ENCODE measurements around the gene CRKL. TPM values are rescaled to one million over a fixed set of nuclear protein-coding genes. Genes with fewer than 3 reads are reported as not detected.
"Not testable (repeated sequence)": the region's sequence is repeated elsewhere in the genome, so short reads cannot be mapped to it uniquely, and the experiment has no call there.

The CRKL gene
- total and polyA plus RNA-seq, 3 donors from 2014 or later: 31.9 to 60.2 (median 47.5) TPM

DNA sequence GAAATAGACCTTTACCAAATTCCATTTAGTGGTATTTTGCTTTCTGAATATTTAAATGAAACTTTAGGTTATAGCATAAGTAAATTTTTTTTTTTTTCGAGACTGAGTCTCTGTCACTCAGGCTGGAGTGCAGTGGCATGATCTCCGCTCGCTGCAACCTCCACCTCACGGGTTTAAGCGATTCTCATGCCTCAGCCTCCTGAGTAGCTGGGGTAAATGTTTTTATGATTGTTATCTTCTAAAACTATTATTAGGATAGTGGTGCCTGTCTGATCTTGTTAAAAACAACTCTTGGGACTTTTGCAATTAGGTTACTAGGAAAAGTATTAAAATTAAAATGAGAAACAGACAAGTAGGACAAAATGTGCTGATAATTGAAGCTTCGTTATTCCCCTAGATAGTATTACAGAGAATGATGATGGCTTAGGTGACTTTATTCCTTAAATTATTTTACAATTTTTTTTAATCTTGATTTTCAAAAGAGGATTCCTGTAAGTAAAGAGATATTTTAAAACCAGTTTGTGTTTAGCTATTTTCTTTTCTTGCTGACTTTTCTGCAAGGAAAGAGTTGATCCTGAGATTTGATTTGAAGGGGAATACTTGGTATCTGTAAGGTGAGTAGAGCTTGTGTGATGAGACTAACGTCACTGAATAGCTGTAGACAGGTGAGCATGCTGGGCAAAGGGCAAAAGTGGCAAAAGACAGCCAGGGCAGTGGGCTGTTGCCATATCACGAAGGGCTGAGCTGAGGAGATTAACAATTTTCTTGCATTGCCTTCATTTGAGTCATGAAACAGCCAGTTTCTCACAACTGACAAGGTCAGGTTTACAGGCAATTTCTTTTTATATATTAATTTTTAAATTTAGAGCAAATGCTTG is 20.8 kb downstream of the CRKL start:
- Histone ChIP-seq H3K27ac (no peak overlapping the region), H3K4me3 (no peak overlapping the region), H3K27me3 (no peaks in the 10 kb centered on the region), H3K36me3 (ENCODE audit: low read depth, missing control alignments) (no peaks in the 10 kb centered on the region), H3K4me1 (peaks cover 7% of the 10 kb centered on the region), H3K9me3 (no peaks in the 10 kb centered on the region)
- 72 to 75% methylated on average over 8 of the region's 8 CpGs for WGBS, 2 donors
- TF ChIP-seq, protein P1, sequence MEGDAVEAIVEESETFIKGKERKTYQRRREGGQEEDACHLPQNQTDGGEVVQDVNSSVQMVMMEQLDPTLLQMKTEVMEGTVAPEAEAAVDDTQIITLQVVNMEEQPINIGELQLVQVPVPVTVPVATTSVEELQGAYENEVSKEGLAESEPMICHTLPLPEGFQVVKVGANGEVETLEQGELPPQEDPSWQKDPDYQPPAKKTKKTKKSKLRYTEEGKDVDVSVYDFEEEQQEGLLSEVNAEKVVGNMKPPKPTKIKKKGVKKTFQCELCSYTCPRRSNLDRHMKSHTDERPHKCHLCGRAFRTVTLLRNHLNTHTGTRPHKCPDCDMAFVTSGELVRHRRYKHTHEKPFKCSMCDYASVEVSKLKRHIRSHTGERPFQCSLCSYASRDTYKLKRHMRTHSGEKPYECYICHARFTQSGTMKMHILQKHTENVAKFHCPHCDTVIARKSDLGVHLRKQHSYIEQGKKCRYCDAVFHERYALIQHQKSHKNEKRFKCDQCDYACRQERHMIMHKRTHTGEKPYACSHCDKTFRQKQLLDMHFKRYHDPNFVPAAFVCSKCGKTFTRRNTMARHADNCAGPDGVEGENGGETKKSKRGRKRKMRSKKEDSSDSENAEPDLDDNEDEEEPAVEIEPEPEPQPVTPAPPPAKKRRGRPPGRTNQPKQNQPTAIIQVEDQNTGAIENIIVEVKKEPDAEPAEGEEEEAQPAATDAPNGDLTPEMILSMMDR (IDR thresholded peaks at IDR 0.05): no peak
- no peak for TF ChIP-seq POLR2A (IDR thresholded peaks at IDR 0.05)
- DNase-seq: no peak
- intact Hi-C loops (cut with DNase I; ENCODE audit: low total_unique reads): no loop called here

DNA sequence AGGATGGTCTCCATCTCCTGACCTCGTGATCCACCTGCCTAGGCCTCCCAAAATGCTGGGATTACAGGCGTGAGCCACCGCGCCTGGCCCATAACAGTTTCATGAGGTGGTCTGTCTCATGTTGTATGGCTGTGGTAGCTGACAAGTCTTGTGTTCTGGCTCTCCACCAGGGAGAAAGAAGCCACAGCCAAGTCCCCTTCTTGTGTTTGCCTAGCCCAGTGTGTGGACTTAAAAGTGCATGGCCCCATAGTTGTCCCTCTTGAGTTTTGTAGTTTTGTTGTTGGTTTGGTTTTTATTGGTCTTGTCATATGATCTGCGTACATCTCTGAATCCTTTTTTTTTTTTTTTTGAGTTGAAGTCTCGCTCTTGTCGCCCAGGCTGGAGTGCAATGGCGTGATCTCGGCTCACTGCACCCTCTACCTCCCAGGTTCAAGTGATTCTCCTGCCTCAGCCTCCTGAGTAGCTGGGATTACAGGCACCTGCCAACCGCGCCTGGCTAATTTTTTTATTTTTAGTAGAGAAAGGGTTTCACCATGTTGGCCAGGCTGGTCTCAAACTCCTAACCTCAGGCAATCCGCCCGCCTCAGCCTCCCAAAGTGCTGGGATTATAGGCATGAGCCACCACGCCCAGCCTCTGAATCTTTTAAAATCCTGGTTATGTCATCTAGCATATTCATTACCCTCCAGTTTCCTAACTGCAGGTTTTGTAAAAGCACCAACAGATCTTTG is 22.4 kb downstream of the CRKL start:
- H3K4me3 ChIP-seq; H3K4me1 ChIP-seq; H3K9me3 ChIP-seq; intact Hi-C loops (cut with DNase I; ENCODE audit: low total_unique reads); H3K36me3 ChIP-seq (ENCODE audit: low read depth, missing control alignments); DNase-seq; H3K27ac ChIP-seq; H3K27me3 ChIP-seq: not testable (repeated sequence)
- 84 to 90% methylated on average over 14 of the region's 14 CpGs for WGBS, 2 donors

DNA sequence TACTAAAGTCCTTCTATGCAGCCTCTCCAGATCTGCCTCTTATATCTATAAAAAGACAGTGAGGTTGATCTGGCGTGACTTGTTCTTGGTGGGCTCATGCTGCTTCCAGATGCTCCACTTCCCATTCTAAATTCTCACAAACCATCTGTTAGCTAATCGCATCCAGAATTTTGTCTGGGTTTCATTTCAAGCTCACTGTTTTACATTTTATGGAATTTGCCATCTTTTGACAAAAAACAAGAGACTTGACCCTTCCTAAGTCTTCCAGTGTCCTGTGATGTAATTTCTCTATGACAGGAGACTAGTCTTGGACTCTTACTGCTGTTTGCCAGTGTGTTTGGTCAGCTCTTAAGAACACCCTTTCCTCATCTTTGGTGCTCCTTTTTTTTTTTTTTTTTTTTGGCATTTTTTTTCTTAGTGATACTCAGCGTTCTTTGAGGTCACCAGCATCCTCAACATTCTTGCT is 23.0 kb downstream of the CRKL start:
- Histone ChIP-seq H3K4me1 (peaks cover 7% of the 10 kb centered on the region), H3K4me3 (no peak overlapping the region), H3K27me3 (no peaks in the 10 kb centered on the region), H3K9me3 (no peaks in the 10 kb centered on the region), H3K27ac (no peak overlapping the region), H3K36me3 (ENCODE audit: low read depth, missing control alignments) (no peaks in the 10 kb centered on the region)
- intact Hi-C loops (cut with DNase I; ENCODE audit: low total_unique reads): no loop called here
- no peak for TF ChIP-seq POLR2A (IDR thresholded peaks at IDR 0.05)
- TF ChIP-seq, protein P1 (IDR thresholded peaks at IDR 0.05): no peak
- DNase-seq: no peak
- 43 to 53% methylated on average over 3 of the region's 3 CpGs for WGBS, 2 donors

DNA sequence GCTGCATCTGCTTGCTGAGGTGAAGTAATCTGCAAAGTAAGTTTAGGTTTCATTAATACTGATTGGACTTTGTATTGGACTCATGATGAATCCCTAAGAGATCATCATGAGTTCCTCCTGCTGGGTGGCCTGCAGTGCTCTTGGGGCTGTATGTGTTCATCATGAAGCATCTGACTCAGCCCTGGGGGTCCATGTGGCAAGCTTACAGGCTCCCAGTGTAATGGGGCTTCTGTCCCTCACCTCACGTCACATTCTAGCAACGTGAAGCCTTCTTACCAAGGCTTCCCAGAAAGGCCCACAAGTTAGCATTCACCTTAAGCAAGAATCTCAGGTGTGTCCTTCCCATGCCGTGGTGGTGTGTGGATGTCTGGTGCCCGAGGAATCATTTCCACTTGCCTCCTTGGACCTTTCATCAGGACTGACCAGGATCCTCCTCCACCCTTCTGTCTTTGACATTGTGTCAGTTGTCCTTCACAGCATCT is 23.7 kb downstream of the CRKL start:
- Histone ChIP-seq H3K4me3 (no peak overlapping the region), H3K9me3 (no peaks in the 10 kb centered on the region), H3K36me3 (ENCODE audit: low read depth, missing control alignments) (no peaks in the 10 kb centered on the region), H3K27me3 (no peaks in the 10 kb centered on the region), H3K4me1 (peaks cover 7% of the 10 kb centered on the region), H3K27ac (no peak overlapping the region)
- TF ChIP-seq, protein P1 (IDR thresholded peaks at IDR 0.05): no peak
- no peak for TF ChIP-seq POLR2A (IDR thresholded peaks at IDR 0.05)
- WGBS, 2 donors: 80 to 93% methylated on average over 4 of the region's 4 CpGs
- no peak for DNase-seq
- intact Hi-C loops (cut with DNase I; ENCODE audit: low total_unique reads): no loop called here

DNA sequence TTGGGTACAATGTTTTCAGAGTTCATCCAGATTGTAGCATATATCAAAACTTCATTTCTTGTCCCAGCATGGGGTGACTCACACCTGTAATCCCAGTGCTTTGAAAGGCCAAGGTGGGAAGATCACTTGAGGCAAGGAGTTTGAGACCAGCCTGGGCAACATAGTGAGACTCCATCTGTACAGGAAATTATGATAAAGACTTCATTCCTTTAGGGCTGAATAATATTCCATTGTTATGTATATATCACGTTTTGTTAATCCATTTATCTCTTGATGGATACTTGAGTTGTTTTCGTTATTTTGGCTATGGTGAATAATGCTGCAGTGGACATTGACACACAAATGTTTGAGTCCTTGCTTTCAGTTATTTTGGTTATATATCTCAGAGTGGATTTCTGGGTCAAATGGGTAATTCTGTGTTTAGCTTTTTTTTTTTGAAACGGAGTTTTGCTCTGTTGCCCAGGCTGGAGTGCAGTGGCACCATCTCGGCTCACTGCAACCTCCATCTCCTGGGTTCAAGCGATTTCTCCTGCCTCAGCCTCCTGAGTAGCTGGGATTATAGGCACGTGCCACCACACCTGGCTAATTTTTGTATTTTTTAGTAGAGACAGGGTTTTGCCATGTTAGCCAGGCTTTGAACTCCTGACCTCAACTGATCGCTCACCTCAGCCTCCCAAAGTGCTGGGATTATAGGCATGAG is 25.1 kb downstream of the CRKL start:
- H3K4me1 ChIP-seq; H3K27ac ChIP-seq; H3K27me3 ChIP-seq; H3K9me3 ChIP-seq; DNase-seq; H3K36me3 ChIP-seq (ENCODE audit: low read depth, missing control alignments); intact Hi-C loops (cut with DNase I; ENCODE audit: low total_unique reads); H3K4me3 ChIP-seq: not testable (repeated sequence)
- 79 to 90% methylated on average over 7 of the region's 7 CpGs for WGBS, 2 donors

Data from testis (tissue), 3 donors.